Ascending aorta (tissue), 2 donors: ENCODE results near the gene SCAF8. TPM values are rescaled to one million over a fixed set of nuclear protein-coding genes. Genes with fewer than 3 reads are reported as not detected.

Experiments used
- DNase-seq, 2 donors: peaks; one replicate each; pipeline ENCODE4 v3.0.0-alpha.2; 2019; ENCODE audit warnings: low spot score in 2 of 2
- H3K27ac ChIP-seq, 2 donors: fragments of 200-600 bp; sonication (generic); one replicate each; pipeline ENCODE4 v1.5.1; 2016 to 2017; ENCODE audit warnings: mild to moderate bottlenecking in 1 of 2
- H3K27me3 ChIP-seq: fragments of 200-600 bp; sonication (generic); one replicate; pipeline ENCODE4 v1.5.1; 2017
- H3K36me3 ChIP-seq, 2 donors: fragments of 200-600 bp; sonication (generic); one replicate each; pipeline ENCODE4 v1.5.1; 2016
- H3K4me1 ChIP-seq, 2 donors: fragments of 200-600 bp; sonication (generic); one replicate each; pipeline ENCODE4 v1.5.1; 2016 to 2017; ENCODE audit warnings: mild to moderate bottlenecking in 1 of 2
- H3K4me3 ChIP-seq, 2 donors: fragments of 200-600 bp; sonication (generic); one replicate each; pipeline ENCODE4 v1.5.1; 2016 to 2017; ENCODE audit warnings: mild to moderate bottlenecking in 1 of 2
- H3K9me3 ChIP-seq, 2 donors: fragments of 200-600 bp; sonication (generic); one replicate each; pipeline ENCODE4 v1.5.1; 2016
- CTCF ChIP-seq, 3 experiments: fragments of 200-600 bp in 2 of 3; fragments of 450-650 bp in 1 of 3; sonication (generic) in 2 of 3; IDR thresholded peaks; one replicate each; pipeline ENCODE4 v1.5.1; 2016 to 2019; ENCODE audit warnings: antibody characterized with exemption in 3 of 3, mild to moderate bottlenecking in 1 of 3, moderate library complexity in 1 of 3
- intact Hi-C: fragments of 100-400 bp; cut with DNase I; formaldehyde crosslinking; loops from one replicate; pipeline ENCODE4 v1.15.1; 2023
- total RNA-seq: library from RNA; depleted of rRNA; stranded (reverse); fragments of >200 nt; gene quantifications from one replicate; pipeline ENCODE4 v1.1.0, GENCODE V29; 2016

The SCAF8 gene
- total RNA-seq, 1 donor from 2014 or later = 22.6 TPM

- Histone ChIP-seq H3K4me1 (no peaks in the 10 kb centered on the region), H3K4me3 (no peak overlapping the region), H3K36me3 (peaks cover 1 to 16% of the 10 kb centered on the region in 2 donors), H3K27ac (no peak overlapping the region), H3K9me3 (no peaks in the 10 kb centered on the region), H3K27me3 (no peaks in the 10 kb centered on the region)
- intact Hi-C loops = no loop called here
- no peak for TF ChIP-seq CTCF (IDR thresholded peaks at IDR 0.05)
- DNase-seq = no peak
Measured at GRCh38 chr6:154786144-154786868, 53.1 kb downstream of the SCAF8 start.

- intact Hi-C loops = no loop called here
- no peak overlapping the region for H3K27ac ChIP-seq
- DNase-seq = no peak
Measured at GRCh38 chr6:154791556-154792317, 58.5 kb downstream of the SCAF8 start.

GRCh38 chr6:154792325-154792724, 59.1 kb downstream of the SCAF8 start:
- no peak for DNase-seq
- H3K36me3 ChIP-seq = peaks cover 7 to 40% of the 10 kb centered on the region in 2 donors
- no peak overlapping the region for H3K27ac ChIP-seq
- TF ChIP-seq CTCF (IDR thresholded peaks at IDR 0.05) = no peak
- intact Hi-C loops = no loop called here
- no peaks in the 10 kb centered on the region for H3K4me1 ChIP-seq
- H3K9me3 ChIP-seq = no peaks in the 10 kb centered on the region
- no peak overlapping the region for H3K4me3 ChIP-seq
- H3K27me3 ChIP-seq = no peaks in the 10 kb centered on the region

More at GRCh38 chr6:154791556-154792317, 58.5 kb downstream of the SCAF8 start:
- Histone ChIP-seq H3K4me3 (no peak overlapping the region), H3K27me3 (no peaks in the 10 kb centered on the region), H3K4me1 (no peaks in the 10 kb centered on the region), H3K36me3 (peaks cover 7 to 36% of the 10 kb centered on the region in 2 donors), H3K9me3 (no peaks in the 10 kb centered on the region)
- TF ChIP-seq CTCF (IDR thresholded peaks at IDR 0.05) = no peak

- no peaks in the 10 kb centered on the region for H3K27me3 ChIP-seq
- intact Hi-C loops = no loop called here
- no peak for TF ChIP-seq CTCF (IDR thresholded peaks at IDR 0.05)
- no peaks in the 10 kb centered on the region for H3K9me3 ChIP-seq
- H3K4me1 ChIP-seq = no peaks in the 10 kb centered on the region
- no peak for DNase-seq
- H3K27ac ChIP-seq = no peak overlapping the region
- no peak overlapping the region for H3K4me3 ChIP-seq
- H3K36me3 ChIP-seq = peaks cover 7 to 44% of the 10 kb centered on the region in 2 donors
Measured at GRCh38 chr6:154792761-154793160, 59.5 kb downstream of the SCAF8 start.

GRCh38 chr6:154796484-154796883, 63.3 kb downstream of the SCAF8 start:
- H3K9me3 ChIP-seq = no peaks in the 10 kb centered on the region
- H3K27ac ChIP-seq = no peak overlapping the region
- H3K4me1 ChIP-seq = no peaks in the 10 kb centered on the region
- DNase-seq = no peak
- no peaks in the 10 kb centered on the region for H3K27me3 ChIP-seq
- TF ChIP-seq CTCF (IDR thresholded peaks at IDR 0.05) = no peak
- H3K36me3 ChIP-seq = peaks cover 11 to 48% of the 10 kb centered on the region in 2 donors
- no peak overlapping the region for H3K4me3 ChIP-seq
- intact Hi-C loops = no loop called here
